Measurements from ENCODE around the gene HIPK4.

HIPK4 gene

GRCh38 chr19:40392894-40393517 lies 3.0 kb upstream of the HIPK4 start:
- H3K4me1 ChIP-seq (ENCODE audit: insufficient read depth, low read length, poor library complexity, severe bottlenecking), result no peaks in the 10 kb centered on the region
- H4K20me1 ChIP-seq (ENCODE audit: insufficient read depth, low read length, poor library complexity, severe bottlenecking), result no peaks in the 10 kb centered on the region
- no peaks in the 10 kb centered on the region for H3F3A ChIP-seq (ENCODE audit: low read depth)
- no peaks in the 10 kb centered on the region for H3K36me3 ChIP-seq (ENCODE audit: insufficient read depth, low read length)
- H3K9me3 ChIP-seq (ENCODE audit: insufficient read depth, low read depth, low read length), result no peaks in the 10 kb centered on the region
- H3K9ac ChIP-seq (ENCODE audit: low read depth, low read length, poor library complexity, severe bottlenecking), result no peak overlapping the region
- no peaks in the 10 kb centered on the region for H3K27me3 ChIP-seq (ENCODE audit: insufficient read depth, low read length, poor library complexity, severe bottlenecking)
- H3K79me2 ChIP-seq (ENCODE audit: insufficient read depth, low read length), result no peaks in the 10 kb centered on the region
- H3K4me3 ChIP-seq (ENCODE audit: low read length, poor library complexity, severe bottlenecking), result no peak overlapping the region
- H3K4me2 ChIP-seq (ENCODE audit: low read depth, low read length, poor library complexity, severe bottlenecking), result no peak overlapping the region
- no peaks in the 10 kb centered on the region for H3K9me2 ChIP-seq (replicated peaks; ENCODE audit: low read depth, low read length)
- TF ChIP-seq EZH2phosphoT487 (IDR thresholded peaks at IDR 0.05; ENCODE audit: borderline replicate concordance), result no peak
- TF ChIP-seq CTCF (conservative IDR thresholded peaks at IDR 0.05; ENCODE audit: low read length), result peak; percentile 40
- H2AFZ ChIP-seq (ENCODE audit: low read length), result no peak overlapping the region

GRCh38 chr19:40392123-40392522 lies 2.1 kb upstream of the HIPK4 start:
- no peaks in the 10 kb centered on the region for H3K27me3 ChIP-seq (ENCODE audit: insufficient read depth, low read length, poor library complexity, severe bottlenecking)
- no peaks in the 10 kb centered on the region for H3K4me1 ChIP-seq (ENCODE audit: insufficient read depth, low read length, poor library complexity, severe bottlenecking)
- H3K9me3 ChIP-seq (ENCODE audit: insufficient read depth, low read depth, low read length), result no peaks in the 10 kb centered on the region
- no peak for TF ChIP-seq CTCF (conservative IDR thresholded peaks at IDR 0.05; ENCODE audit: low read length)
- TF ChIP-seq EZH2phosphoT487 (IDR thresholded peaks at IDR 0.05; ENCODE audit: borderline replicate concordance), result no peak
- no peaks in the 10 kb centered on the region for H4K20me1 ChIP-seq (ENCODE audit: insufficient read depth, low read length, poor library complexity, severe bottlenecking)
- H3K9ac ChIP-seq (ENCODE audit: low read depth, low read length, poor library complexity, severe bottlenecking), result no peak overlapping the region
- no peak overlapping the region for H3K4me2 ChIP-seq (ENCODE audit: low read depth, low read length, poor library complexity, severe bottlenecking)
- H2AFZ ChIP-seq (ENCODE audit: low read length), result no peak overlapping the region
- H3K4me3 ChIP-seq (ENCODE audit: low read length, poor library complexity, severe bottlenecking), result no peak overlapping the region
- no peaks in the 10 kb centered on the region for H3K79me2 ChIP-seq (ENCODE audit: insufficient read depth, low read length)
- no peaks in the 10 kb centered on the region for H3F3A ChIP-seq (ENCODE audit: low read depth)
- H3K9me2 ChIP-seq (replicated peaks; ENCODE audit: low read depth, low read length), result no peaks in the 10 kb centered on the region
- H3K36me3 ChIP-seq (ENCODE audit: insufficient read depth, low read length), result no peaks in the 10 kb centered on the region

GRCh38 chr19:40389404-40390083 lies 437 bp downstream of the HIPK4 start:
- Histone ChIP-seq H3F3A (ENCODE audit: low read depth) (no peaks in the 10 kb centered on the region), H3K79me2 (ENCODE audit: insufficient read depth, low read length) (no peaks in the 10 kb centered on the region), H3K4me3 (ENCODE audit: low read length, poor library complexity, severe bottlenecking) (no peak overlapping the region), H3K4me1 (ENCODE audit: insufficient read depth, low read length, poor library complexity, severe bottlenecking) (no peaks in the 10 kb centered on the region), H3K27me3 (ENCODE audit: insufficient read depth, low read length, poor library complexity, severe bottlenecking) (no peaks in the 10 kb centered on the region), H4K20me1 (ENCODE audit: insufficient read depth, low read length, poor library complexity, severe bottlenecking) (no peaks in the 10 kb centered on the region), H3K9ac (ENCODE audit: low read depth, low read length, poor library complexity, severe bottlenecking) (no peak overlapping the region), H3K9me2 (replicated peaks; ENCODE audit: low read depth, low read length) (no peaks in the 10 kb centered on the region), H3K4me2 (ENCODE audit: low read depth, low read length, poor library complexity, severe bottlenecking) (no peak overlapping the region), H3K36me3 (ENCODE audit: insufficient read depth, low read length) (no peaks in the 10 kb centered on the region), H3K9me3 (ENCODE audit: insufficient read depth, low read depth, low read length) (no peaks in the 10 kb centered on the region), H2AFZ (ENCODE audit: low read length) (no peak overlapping the region)
- no peak for TF ChIP-seq CTCF (conservative IDR thresholded peaks at IDR 0.05; ENCODE audit: low read length)
- TF ChIP-seq EZH2phosphoT487 (IDR thresholded peaks at IDR 0.05; ENCODE audit: borderline replicate concordance), result no peak
